Spleen (tissue), 11 donors: ENCODE data around the gene APLP1. TPM values are rescaled to one million over a fixed set of nuclear protein-coding genes. Genes with fewer than 3 reads are reported as not detected.

Experiments
- DNase-seq: peaks from one replicate; pipeline ENCODE4 v3.0.0-alpha.2; 2020
- H3K27ac ChIP-seq, 8 donors: fragments of 200-600 bp; sonication (generic) in 7 of 8; 1 replicate in 4 of 8; 2 replicates in 4 of 8; pipeline versions ENCODE4 v1.5.0 to v1.8.0; 2016 to 2021; ENCODE audit warnings: inconsistent platforms in 4 of 8, mild to moderate bottlenecking in 4 of 8, moderate library complexity in 1 of 8
- H3K27me3 ChIP-seq, 7 donors: fragments of 200-600 bp; sonication (generic) in 6 of 7; replicated peaks in 1 of 7; 1 replicate in 4 of 7; 2 replicates in 3 of 7; pipeline versions ENCODE4 v1.5.0 to v1.8.0; 2016 to 2021; ENCODE audit warnings: inconsistent platforms in 3 of 7, mild to moderate bottlenecking in 1 of 7
- H3K36me3 ChIP-seq, 6 donors: fragments of 200-600 bp; sonication (generic) in 5 of 6; 1 replicate in 4 of 6; 2 replicates in 2 of 6; pipeline versions ENCODE4 v1.5.0 to v1.8.0; 2016 to 2021; ENCODE audit warnings: inconsistent platforms in 2 of 6
- H3K4me1 ChIP-seq, 6 donors: fragments of 200-600 bp; sonication (generic) in 5 of 6; 1 replicate in 3 of 6; 2 replicates in 3 of 6; pipeline versions ENCODE4 v1.5.0 to v1.8.0; 2016 to 2021; ENCODE audit warnings: inconsistent platforms in 3 of 6
- H3K4me3 ChIP-seq, 8 donors: fragments of 200-600 bp; sonication (generic) in 7 of 8; 1 replicate in 4 of 8; 2 replicates in 4 of 8; pipeline versions ENCODE4 v1.5.0 to v1.8.0; 2016 to 2021; ENCODE audit warnings: inconsistent platforms in 4 of 8, mild to moderate bottlenecking in 4 of 8, moderate library complexity in 2 of 8
- H3K9me3 ChIP-seq, 8 donors: fragments of 200-600 bp; sonication (generic) in 7 of 8; 1 replicate in 4 of 8; 2 replicates in 4 of 8; pipeline versions ENCODE4 v1.5.0 to v1.8.0; 2016 to 2021; ENCODE audit warnings: inconsistent platforms in 4 of 8
- POLR2A ChIP-seq, 3 donors: fragments of 450-650 bp; IDR thresholded peaks; one replicate each; pipeline ENCODE4 v1.5.1; 2017; ENCODE audit warnings: antibody characterized with exemption in 3 of 3, mild to moderate bottlenecking in 1 of 3
- POLR2AphosphoS5 ChIP-seq, 3 donors: sonication (generic); formaldehyde crosslinking; IDR thresholded peaks; one replicate each; pipeline ENCODE4 v1.5.1; 2017; ENCODE audit warnings: antibody characterized with exemption in 3 of 3
- WGBS, 5 donors: extraction: QIAGEN DNeasy Blood & Tissue Kit in 3 of 5; methylation state at CpG; one replicate each; pipeline versions ENCODE4 v1.1.5 to v1.1.7; 2013 to 2018; 5-methylcytosine and 5-hydroxymethylcytosine counted together
- intact Hi-C: fragments of 100-400 bp; cut with DNase I; formaldehyde crosslinking; loops from one replicate; pipeline ENCODE4 v1.15.0; 2023; ENCODE audit warnings: low total_unique reads
- polyA plus RNA-seq, 3 donors: library from polyadenylated mRNA; stranded (reverse); fragments of 200-250 nt; gene quantifications; one replicate each; pipeline ENCODE4 v1.2.1, GENCODE V29; 2013
- total RNA-seq, 7 donors: library from RNA; depleted of rRNA in 3 of 7; stranded (reverse); fragments of >200 nt in 3 of 7; fragmentation: NEBNext Ultra II Directional in 4 of 7; extraction: Animal tissue kit (Norgen Biotek cat#: 25700) in 4 of 7; gene quantifications; one replicate each; pipeline versions ENCODE4 v1.1.0 to v1.2.1, GENCODE V29; 2016 to 2021
- TF ChIP-seq, protein P1 (sequence below), 11 experiments: fragments of 200-600 bp in 7 of 11; fragments of 450-650 bp in 4 of 11; sonication (generic) in 4 of 11; IDR thresholded peaks in 8 of 11; conservative IDR thresholded peaks in 3 of 11; 1 replicate in 7 of 11; 2 replicates in 4 of 11; pipeline versions ENCODE4 v1.4.0 to v1.8.0; 2016 to 2021; ENCODE audit warnings: antibody characterized with exemption in 11 of 11, inconsistent platforms in 4 of 11, mild to moderate bottlenecking in 1 of 11
- donor health status: healthy with polysubstance abuse.
- donor health status: DM: no; HTN: no; CAD: no; lungs with moderate emphysema.
- donor health status: DM: no; HTN: no; CAD: no.
- donor health status: Bipolar disorder and iron deficiency.
- donor health status: healthy.
- donor health status: DM: no; HTN: no; CAD: no.
- donor health status: DM: yes; HTN: yes; CAD: no.

The APLP1 gene
- total and polyA plus RNA-seq, 10 donors, result 0.57 to 3.6 (median 1.2) TPM; not detected in 2

- H3K4me1 ChIP-seq, result peaks cover 23 to 65% (median 48%) of the 10 kb centered on the region in 6 donors
- H3K4me3 ChIP-seq, result peak overlapping the region; percentile 59 to 89 (median 81)
- H3K9me3 ChIP-seq, result no peaks in the 10 kb centered on the region
- intact Hi-C loops, result no loop called here
- no peaks in the 10 kb centered on the region for H3K27me3 ChIP-seq
- 83 to 94% (median 89%) methylated on average over 13 of the region's 13 CpGs for WGBS, 5 donors
- H3K36me3 ChIP-seq, result peaks cover 0 to 54% (median 49%) of the 10 kb centered on the region in 6 donors
- H3K27ac ChIP-seq, result peak overlapping the region; percentile 86 to 99 (median 96)
- TF ChIP-seq POLR2AphosphoS5 (IDR thresholded peaks at IDR 0.05) (no peak), POLR2A (IDR thresholded peaks at IDR 0.05) (no peak)
- TF ChIP-seq, protein P1, sequence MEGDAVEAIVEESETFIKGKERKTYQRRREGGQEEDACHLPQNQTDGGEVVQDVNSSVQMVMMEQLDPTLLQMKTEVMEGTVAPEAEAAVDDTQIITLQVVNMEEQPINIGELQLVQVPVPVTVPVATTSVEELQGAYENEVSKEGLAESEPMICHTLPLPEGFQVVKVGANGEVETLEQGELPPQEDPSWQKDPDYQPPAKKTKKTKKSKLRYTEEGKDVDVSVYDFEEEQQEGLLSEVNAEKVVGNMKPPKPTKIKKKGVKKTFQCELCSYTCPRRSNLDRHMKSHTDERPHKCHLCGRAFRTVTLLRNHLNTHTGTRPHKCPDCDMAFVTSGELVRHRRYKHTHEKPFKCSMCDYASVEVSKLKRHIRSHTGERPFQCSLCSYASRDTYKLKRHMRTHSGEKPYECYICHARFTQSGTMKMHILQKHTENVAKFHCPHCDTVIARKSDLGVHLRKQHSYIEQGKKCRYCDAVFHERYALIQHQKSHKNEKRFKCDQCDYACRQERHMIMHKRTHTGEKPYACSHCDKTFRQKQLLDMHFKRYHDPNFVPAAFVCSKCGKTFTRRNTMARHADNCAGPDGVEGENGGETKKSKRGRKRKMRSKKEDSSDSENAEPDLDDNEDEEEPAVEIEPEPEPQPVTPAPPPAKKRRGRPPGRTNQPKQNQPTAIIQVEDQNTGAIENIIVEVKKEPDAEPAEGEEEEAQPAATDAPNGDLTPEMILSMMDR (IDR thresholded peaks at IDR 0.05 in 8 of 11, conservative IDR thresholded peaks at IDR 0.05 in 3 of 11), result no peak
- DNase-seq, result peak; percentile 79
Observed at GRCh38 chr19:35897706-35898451, 29.5 kb downstream of the APLP1 start.

GRCh38 chr19:35898499-35898809 lies 30.1 kb downstream of the APLP1 start:
- intact Hi-C loops, result no loop called here
- WGBS, 5 donors, result 3 to 14% (median 12%) methylated on average over 14 to 17 of the region's 17 CpGs
- H3K4me1 ChIP-seq, result peaks cover 27 to 67% (median 54%) of the 10 kb centered on the region in 6 donors
- H3K4me3 ChIP-seq, result peak overlapping the region; percentile 59 to 89 (median 81)
- H3K36me3 ChIP-seq, result peaks cover 0 to 48% (median 43%) of the 10 kb centered on the region in 6 donors
- DNase-seq, result no peak
- no peaks in the 10 kb centered on the region for H3K27me3 ChIP-seq
- TF ChIP-seq POLR2A (IDR thresholded peaks at IDR 0.05) (no peak), POLR2AphosphoS5 (IDR thresholded peaks at IDR 0.05) (no peak)
- TF ChIP-seq, protein P1 (IDR thresholded peaks at IDR 0.05 in 8 of 11, conservative IDR thresholded peaks at IDR 0.05 in 3 of 11), result no peak
- no peaks in the 10 kb centered on the region for H3K9me3 ChIP-seq
- peak overlapping the region; percentile 86 to 99 (median 96) for H3K27ac ChIP-seq

- H3K36me3 ChIP-seq, result peaks cover 0 to 41% (median 31%) of the 10 kb centered on the region in 6 donors
- peaks cover 27 to 79% (median 65%) of the 10 kb centered on the region in 6 donors for H3K4me1 ChIP-seq
- WGBS, 5 donors, result 0 to 1% (median 1%) methylated on average over 29 to 41 of the region's 43 CpGs
- H3K4me3 ChIP-seq, result peak overlapping the region; percentile 59 to 89 (median 81)
- H3K9me3 ChIP-seq, result no peaks in the 10 kb centered on the region
- TF ChIP-seq POLR2AphosphoS5 (IDR thresholded peaks at IDR 0.05) (peak; percentile 86 to 92 (median 86)), POLR2A (IDR thresholded peaks at IDR 0.05) (no peak)
- peak overlapping the region; percentile 86 to 99 (median 96) for H3K27ac ChIP-seq
- DNase-seq, result peak; percentile 97
- intact Hi-C loops, result no loop called here
- no peaks in the 10 kb centered on the region for H3K27me3 ChIP-seq
Observed at GRCh38 chr19:35899547-35900214, 31.3 kb downstream of the APLP1 start.

DNA sequence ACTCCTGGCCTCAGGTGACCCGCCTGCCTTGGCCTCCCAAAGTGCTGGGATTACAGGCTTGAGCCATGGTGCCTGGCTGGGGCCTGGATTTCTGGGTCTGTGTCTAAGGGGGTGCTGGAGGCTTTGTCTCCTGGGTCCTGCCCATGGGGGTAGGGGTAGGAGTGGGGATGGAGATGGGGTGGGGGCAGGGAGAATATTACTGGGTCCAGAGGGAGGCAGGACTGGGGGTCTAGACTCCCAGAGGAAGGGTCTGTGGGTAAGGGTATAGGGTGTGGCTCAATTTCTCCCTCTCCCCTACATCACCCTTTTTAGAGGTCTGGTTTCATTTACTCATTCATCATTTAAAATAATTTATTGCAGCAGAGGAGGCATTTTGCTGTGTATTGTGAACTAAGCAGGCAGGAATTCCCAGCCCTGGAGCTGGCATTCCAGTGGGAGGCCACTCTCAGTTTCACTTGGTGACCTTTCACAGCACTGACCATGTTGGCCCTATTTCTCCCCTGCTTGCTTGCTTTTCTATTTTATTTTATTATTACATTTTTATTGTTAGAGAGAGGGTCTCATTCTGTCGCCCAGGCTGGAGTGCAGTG lies 32.8 kb downstream of the APLP1 start:
- H3K4me3 ChIP-seq, result peak overlapping the region in 7 of 8 donors; percentile 69 to 89 (median 83)
- H3K9me3 ChIP-seq, result no peaks in the 10 kb centered on the region
- 68 to 94% (median 75%) methylated on average over 1 to 2 of the region's 2 CpGs for WGBS, 5 donors
- H3K27ac ChIP-seq, result peak overlapping the region; percentile 86 to 99 (median 96)
- intact Hi-C loops, result no loop called here
- DNase-seq, result peak; percentile 81
- no peaks in the 10 kb centered on the region for H3K27me3 ChIP-seq
- H3K4me1 ChIP-seq, result peaks cover 27 to 88% (median 68%) of the 10 kb centered on the region in 6 donors
- peaks cover 0 to 30% (median 17%) of the 10 kb centered on the region in 6 donors for H3K36me3 ChIP-seq
- no peak for TF ChIP-seq POLR2A (IDR thresholded peaks at IDR 0.05)
- TF ChIP-seq, protein P1 (IDR thresholded peaks at IDR 0.05 in 8 of 11, conservative IDR thresholded peaks at IDR 0.05 in 3 of 11), result no peak
- no peak for TF ChIP-seq POLR2AphosphoS5 (IDR thresholded peaks at IDR 0.05)
